ENCODE results near the gene KCNH2.

The KCNH2 gene

GRCh38 chr7:150994141-150994837, 16.2 kb upstream of the KCNH2 start:
- no peak for DNase-seq

- no peak for DNase-seq
These were observed 15.4 kb upstream of the KCNH2 start for GRCh38 chr7:150993511-150993910.

- no peak for DNase-seq
These were observed 14.7 kb upstream of the KCNH2 start for GRCh38 chr7:150992833-150993302.

GRCh38 chr7:150992051-150992640, 14.0 kb upstream of the KCNH2 start:
- DNase-seq = no peak

- DNase-seq = no peak
These were observed 12.5 kb upstream of the KCNH2 start, which contains the start of gene NOS3 for GRCh38 chr7:150990416-150991186. TSS of gene NOS3 (plus strand) at chr7:150991017. CDS start at chr7:150993804, 2,787 bp downstream.

DNA sequence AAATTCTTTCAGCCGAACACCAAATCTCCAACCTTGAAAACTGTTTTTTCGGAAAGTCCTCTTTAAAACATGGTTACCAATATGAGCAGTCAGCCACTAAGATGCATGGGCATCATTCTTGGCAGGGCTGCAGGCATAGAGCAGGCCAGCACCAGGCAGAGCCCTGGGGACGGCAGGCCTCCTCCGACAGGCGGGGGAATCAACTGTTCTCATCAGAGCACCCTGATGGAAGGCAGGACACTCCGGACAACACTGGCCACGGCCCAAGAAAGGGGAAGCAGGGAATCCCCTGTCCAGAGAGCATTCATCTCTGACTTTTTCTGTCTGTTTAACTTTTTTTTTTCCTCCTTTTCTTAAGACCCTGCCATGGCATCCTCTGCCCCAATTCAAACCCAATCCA, 11.3 kb upstream of the KCNH2 start:
- DNase-seq = no peak

GRCh38 chr7:150988230-150989226, 10.4 kb upstream of the KCNH2 start:
- DNase-seq = no peak

GRCh38 chr7:150986556-150986955, 8.4 kb upstream of the KCNH2 start:
- DNase-seq = no peak

- DNase-seq = no peak
These were observed 8.0 kb upstream of the KCNH2 start for GRCh38 chr7:150986099-150986512.

GRCh38 chr7:150983893-150984368, 5.8 kb upstream of the KCNH2 start:
- DNase-seq = no peak

GRCh38 chr7:150982351-150982750, 4.2 kb upstream of the KCNH2 start:
- DNase-seq = no peak

GRCh38 chr7:150981644-150982043, 3.5 kb upstream of the KCNH2 start:
- DNase-seq = no peak

DNA sequence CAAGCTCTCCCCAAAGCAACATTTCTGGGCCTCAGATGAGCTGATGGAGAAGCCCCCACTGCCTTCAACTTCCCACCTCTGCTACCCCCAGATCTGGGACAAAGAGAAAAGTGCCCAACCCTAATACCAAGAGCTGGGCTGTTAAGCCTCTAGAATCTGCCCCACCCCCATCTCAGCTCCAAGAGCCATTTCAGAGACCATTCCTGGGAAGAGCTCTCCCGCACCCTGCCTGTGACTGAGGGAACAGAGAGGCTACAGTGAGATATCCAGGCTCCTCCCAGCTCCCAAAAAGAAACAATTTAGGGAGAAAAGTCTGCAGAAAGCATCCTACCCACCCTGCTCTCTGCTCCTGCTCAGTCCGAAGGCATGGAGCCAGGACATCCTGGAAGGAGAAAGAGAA, 2.5 kb upstream of the KCNH2 start:
- no peak for DNase-seq

DNA sequence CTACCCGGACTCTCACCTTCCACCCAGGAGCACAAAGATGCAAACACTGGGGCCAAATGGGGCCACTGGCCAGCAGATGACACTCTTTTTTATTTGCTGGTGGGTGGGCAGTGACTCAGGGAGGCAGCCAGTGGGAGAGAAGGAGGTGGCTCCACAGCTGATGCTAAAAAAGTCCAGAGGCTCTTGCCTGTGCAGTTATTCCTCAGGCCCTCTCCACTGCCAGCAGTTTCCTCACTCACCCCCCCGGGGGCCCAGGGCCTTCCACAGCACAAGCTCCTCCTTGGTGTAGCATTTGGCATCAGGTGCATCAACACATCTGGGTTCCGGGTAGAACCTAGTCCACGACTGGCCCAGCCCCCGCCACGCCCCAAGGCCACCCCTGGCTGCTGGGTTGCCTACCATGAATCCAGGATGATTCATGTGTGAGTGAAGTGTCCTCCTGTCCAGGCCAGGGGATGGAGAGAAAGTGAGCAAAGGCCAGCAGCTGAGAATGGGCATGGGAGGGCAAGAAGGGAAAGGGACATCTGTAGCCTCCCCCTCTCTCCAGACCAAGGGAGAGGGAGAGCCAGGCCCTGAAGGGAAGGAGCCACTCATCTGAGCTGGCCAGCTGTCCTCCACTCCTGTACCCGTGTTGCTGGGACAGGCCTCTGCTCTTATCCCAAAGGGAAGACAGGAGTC, 1.7 kb upstream of the KCNH2 start:
- no peak for DNase-seq

GRCh38 chr7:150977382-150978125, 567 bp downstream of the KCNH2 start:
- DNase-seq = no peak

- DNase-seq = no peak
These were observed 1.4 kb downstream of the KCNH2 start for GRCh38 chr7:150976529-150977381.

DNA sequence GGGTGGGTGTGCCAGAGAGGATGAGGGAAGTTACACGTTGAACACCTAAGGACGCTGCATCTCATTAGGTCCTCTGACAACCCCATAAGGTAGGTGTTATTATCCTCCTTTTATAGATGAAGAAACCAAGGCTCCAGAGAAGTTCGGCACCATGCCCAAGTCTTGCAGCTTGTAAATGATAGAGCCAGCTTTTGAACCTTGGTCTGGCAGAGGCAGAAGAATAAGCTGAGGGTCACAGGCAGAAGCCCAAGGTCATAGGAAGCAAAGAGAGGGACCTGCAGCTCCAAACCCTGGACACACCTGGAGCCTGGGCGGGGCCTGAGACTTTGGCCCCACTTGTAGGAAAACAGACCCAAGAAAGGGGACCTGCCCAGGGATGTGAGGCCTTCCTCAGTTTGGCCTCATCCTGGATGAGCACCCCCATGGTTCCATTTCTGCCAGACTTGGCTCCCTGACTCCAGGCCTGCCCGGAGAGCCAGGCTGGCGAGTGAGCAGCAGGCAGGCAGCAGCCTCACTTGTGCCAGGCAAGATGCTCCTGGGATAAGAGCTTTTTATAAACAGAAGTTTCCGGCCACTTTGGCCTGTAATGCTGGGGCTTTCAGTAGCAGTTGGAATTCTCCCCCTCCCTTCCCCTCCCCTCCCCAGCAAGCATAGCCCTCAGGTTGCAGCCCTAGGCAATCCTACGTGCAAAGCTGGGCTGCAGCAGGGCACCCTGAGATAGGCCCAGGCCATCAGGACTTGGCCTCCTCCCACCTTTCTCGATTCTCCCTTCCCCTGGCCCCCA, 2.4 kb downstream of the KCNH2 start:
- no peak for DNase-seq

DNA sequence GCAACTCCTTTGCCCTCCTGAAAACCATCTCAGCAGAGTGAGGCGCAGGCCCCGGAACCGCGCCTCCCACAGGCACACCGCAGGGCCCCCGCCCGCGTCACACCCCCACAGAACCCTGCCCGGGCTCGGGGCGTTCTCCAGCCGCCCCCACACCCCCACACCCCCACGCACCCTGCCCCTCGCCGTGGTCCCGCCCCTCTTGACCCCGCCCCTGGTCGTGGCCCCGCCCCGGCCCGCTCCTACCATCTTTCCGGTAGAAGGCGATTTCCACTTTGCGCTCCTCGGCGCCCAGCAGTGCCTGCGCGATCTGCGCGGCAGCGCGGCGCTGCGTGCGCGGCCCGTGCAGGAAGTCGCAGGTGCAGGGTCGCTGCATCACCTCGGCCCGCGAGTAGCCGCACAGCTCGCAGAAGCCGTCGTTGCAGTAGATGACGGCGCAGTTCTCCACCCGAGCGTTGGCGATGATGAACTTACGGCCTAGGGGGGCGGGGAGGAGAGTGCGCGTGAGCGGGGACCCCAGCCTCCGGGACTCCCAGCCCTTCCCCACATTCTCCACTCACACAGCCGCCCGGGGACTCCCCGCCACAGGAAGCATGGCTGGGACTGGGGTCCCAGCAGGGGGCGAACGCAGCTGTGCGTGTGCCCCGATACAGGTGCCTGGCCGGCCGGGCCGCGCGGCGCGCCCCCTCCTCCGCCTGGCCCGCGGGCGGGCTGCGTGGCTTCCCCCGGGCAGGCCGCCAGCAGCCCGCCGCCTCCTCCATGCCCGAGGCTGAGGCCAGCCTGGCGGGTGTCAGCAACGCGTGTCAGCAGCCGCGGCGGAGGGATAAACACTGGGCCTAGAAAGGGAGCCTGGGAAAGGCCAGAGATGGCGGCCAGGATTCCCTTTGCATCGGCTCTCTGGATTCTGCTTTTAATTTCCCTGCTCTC, 3.4 kb downstream of the KCNH2 start:
- DNase-seq = no peak
